SK-N-SH treated with all-trans-retinoic acid at 6 μM for 48 hours (cell line): Measurements from ENCODE around the gene TMEM203.

ENCODE experiments used
- ATAC-seq: fragments of 200-7000 bp; cut with Tn5 transposase; 3 replicates; pipeline ENCODE4 v1.9.1; 2020; ENCODE audit warnings: mild to moderate bottlenecking, moderate library complexity
- ARNTL ChIP-seq: fragments of 450-650 bp; formaldehyde crosslinking; IDR thresholded peaks from 2 replicates; pipeline ENCODE4 v1.5.0; 2020; ENCODE audit warnings: low read depth, mild to moderate bottlenecking, moderate library complexity, borderline replicate concordance
- BACH2 ChIP-seq: fragments of 250-450 bp; sonication (Bioruptor Pico); IDR thresholded peaks from 2 replicates; pipeline ENCODE4 v1.9.0; 2021; ENCODE audit warnings: mild to moderate bottlenecking, borderline replicate concordance
- CSDC2 ChIP-seq: fragments of 250-450 bp; sonication (Bioruptor Pico); IDR thresholded peaks from 2 replicates; pipeline ENCODE4 v1.5.0; 2020; ENCODE audit warnings: mild to moderate bottlenecking, moderate library complexity
- ESRRG ChIP-seq: fragments of 250-450 bp; sonication (Bioruptor Pico); IDR thresholded peaks from 2 replicates; pipeline ENCODE4 v1.6.1; 2021; ENCODE audit warnings: mild to moderate bottlenecking
- GLIS3 ChIP-seq: fragments of 250-450 bp; sonication (Bioruptor Pico); IDR thresholded peaks from 2 replicates; pipeline ENCODE4 v1.5.0; 2020; ENCODE audit warnings: mild to moderate bottlenecking, moderate library complexity
- ISL1 ChIP-seq: fragments of 250-450 bp; sonication (Bioruptor Pico); IDR thresholded peaks from 2 replicates; pipeline ENCODE4 v2.1.2; 2022; ENCODE audit warnings: mild to moderate bottlenecking, moderate library complexity
- OSR1 ChIP-seq: fragments of 250-450 bp; sonication (Bioruptor Pico); IDR thresholded peaks from 2 replicates; pipeline ENCODE4 v1.8.0; 2022; ENCODE audit warnings: moderate library complexity, mild to moderate bottlenecking, inconsistent platforms
- PATZ1 ChIP-seq: fragments of 250-450 bp; sonication (Bioruptor Pico); IDR thresholded peaks from 2 replicates; pipeline ENCODE4 v1.8.0; 2020; ENCODE audit warnings: mild to moderate bottlenecking, moderate library complexity, borderline replicate concordance
- PPARA ChIP-seq: fragments of 250-450 bp; sonication (Bioruptor Pico); IDR thresholded peaks from 2 replicates; pipeline ENCODE4 v1.5.0; 2020; ENCODE audit warnings: mild to moderate bottlenecking, borderline replicate concordance
- RARB ChIP-seq: fragments of 250-450 bp; sonication (Bioruptor Pico); IDR thresholded peaks from 2 replicates; pipeline ENCODE4 v1.8.0; 2021; ENCODE audit warnings: mild to moderate bottlenecking, moderate library complexity
- SNAI2 ChIP-seq: fragments of 250-450 bp; sonication (Bioruptor Pico); IDR thresholded peaks from 2 replicates; pipeline ENCODE4 v1.5.0; 2020; ENCODE audit warnings: mild to moderate bottlenecking, moderate library complexity
- TCF4 ChIP-seq: fragments of 250-450 bp; sonication (Bioruptor Pico); IDR thresholded peaks from 2 replicates; pipeline ENCODE4 v1.8.0; 2021; ENCODE audit warnings: mild to moderate bottlenecking, moderate library complexity, borderline replicate concordance
- ZC3H10 ChIP-seq: fragments of 250-450 bp; sonication (Bioruptor Pico); IDR thresholded peaks from 2 replicates; pipeline ENCODE4 v1.5.1; 2021; ENCODE audit warnings: mild to moderate bottlenecking, moderate library complexity
- ZFP3 ChIP-seq: fragments of 250-450 bp; sonication (Bioruptor Pico); IDR thresholded peaks from 2 replicates; pipeline ENCODE4 v1.5.0; 2020; ENCODE audit warnings: mild to moderate bottlenecking, moderate library complexity
- ZFP30 ChIP-seq: fragments of 450-650 bp; formaldehyde crosslinking; IDR thresholded peaks from 2 replicates; pipeline ENCODE4 v1.5.0; 2022; ENCODE audit warnings: mild to moderate bottlenecking, moderate library complexity
- ZNF70 ChIP-seq: fragments of 450-650 bp; formaldehyde crosslinking; IDR thresholded peaks from 2 replicates; pipeline ENCODE4 v1.5.0; 2020; ENCODE audit warnings: mild to moderate bottlenecking, moderate library complexity
- ZNF8 ChIP-seq: fragments of 450-650 bp; formaldehyde crosslinking; IDR thresholded peaks from 2 replicates; pipeline ENCODE4 v1.5.0; 2020; ENCODE audit warnings: mild to moderate bottlenecking, moderate library complexity
- TF ChIP-seq, protein P1 (sequence below): fragments of 250-450 bp; sonication (Bioruptor Pico); IDR thresholded peaks from 2 replicates; pipeline ENCODE4 v1.8.0; 2021; ENCODE audit warnings: low read depth, mild to moderate bottlenecking, moderate library complexity, borderline replicate concordance
- TF ChIP-seq, protein P2 (sequence below): fragments of 250-450 bp; sonication (Bioruptor Pico); IDR thresholded peaks from 2 replicates; pipeline ENCODE4 v1.5.0; 2020; ENCODE audit warnings: mild to moderate bottlenecking, moderate library complexity
- TF ChIP-seq, protein P3 (sequence below): fragments of 250-450 bp; sonication (Bioruptor Pico); IDR thresholded peaks from 2 replicates; pipeline ENCODE4 v1.5.1; 2020; ENCODE audit warnings: low read depth, mild to moderate bottlenecking, moderate library complexity

The TMEM203 gene

GRCh38 chr9:137167277-137167746, 38.1 kb downstream of the TMEM203 start:
- ATAC-seq, result no peak
- no peak for TF ChIP-seq GLIS3 (CRISPR knock-in tag)
- TF ChIP-seq, protein P1, sequence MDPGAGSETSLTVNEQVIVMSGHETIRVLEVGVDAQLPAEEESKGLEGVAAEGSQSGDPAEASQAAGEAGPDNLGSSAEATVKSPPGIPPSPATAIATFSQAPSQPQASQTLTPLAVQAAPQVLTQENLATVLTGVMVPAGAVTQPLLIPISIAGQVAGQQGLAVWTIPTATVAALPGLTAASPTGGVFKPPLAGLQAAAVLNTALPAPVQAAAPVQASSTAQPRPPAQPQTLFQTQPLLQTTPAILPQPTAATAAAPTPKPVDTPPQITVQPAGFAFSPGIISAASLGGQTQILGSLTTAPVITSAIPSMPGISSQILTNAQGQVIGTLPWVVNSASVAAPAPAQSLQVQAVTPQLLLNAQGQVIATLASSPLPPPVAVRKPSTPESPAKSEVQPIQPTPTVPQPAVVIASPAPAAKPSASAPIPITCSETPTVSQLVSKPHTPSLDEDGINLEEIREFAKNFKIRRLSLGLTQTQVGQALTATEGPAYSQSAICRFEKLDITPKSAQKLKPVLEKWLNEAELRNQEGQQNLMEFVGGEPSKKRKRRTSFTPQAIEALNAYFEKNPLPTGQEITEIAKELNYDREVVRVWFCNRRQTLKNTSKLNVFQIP (CRISPR knock-in tag), result no peak
- TF ChIP-seq PPARA (CRISPR knock-in tag), result no peak
- TF ChIP-seq ZNF8 (CRISPR knock-in tag), result no peak
- TF ChIP-seq ZFP3 (CRISPR knock-in tag), result no peak
- no peak for TF ChIP-seq ARNTL (CRISPR knock-in tag)
- TF ChIP-seq ZFP30, result no peak
- TF ChIP-seq RARB (CRISPR knock-in tag), result no peak
- no peak for TF ChIP-seq OSR1
- no peak for TF ChIP-seq SNAI2 (CRISPR knock-in tag)
- TF ChIP-seq CSDC2 (CRISPR knock-in tag), result no peak
- TF ChIP-seq BACH2 (CRISPR knock-in tag), result no peak
- no peak for TF ChIP-seq ZC3H10 (CRISPR knock-in tag)
- TF ChIP-seq, protein P2, sequence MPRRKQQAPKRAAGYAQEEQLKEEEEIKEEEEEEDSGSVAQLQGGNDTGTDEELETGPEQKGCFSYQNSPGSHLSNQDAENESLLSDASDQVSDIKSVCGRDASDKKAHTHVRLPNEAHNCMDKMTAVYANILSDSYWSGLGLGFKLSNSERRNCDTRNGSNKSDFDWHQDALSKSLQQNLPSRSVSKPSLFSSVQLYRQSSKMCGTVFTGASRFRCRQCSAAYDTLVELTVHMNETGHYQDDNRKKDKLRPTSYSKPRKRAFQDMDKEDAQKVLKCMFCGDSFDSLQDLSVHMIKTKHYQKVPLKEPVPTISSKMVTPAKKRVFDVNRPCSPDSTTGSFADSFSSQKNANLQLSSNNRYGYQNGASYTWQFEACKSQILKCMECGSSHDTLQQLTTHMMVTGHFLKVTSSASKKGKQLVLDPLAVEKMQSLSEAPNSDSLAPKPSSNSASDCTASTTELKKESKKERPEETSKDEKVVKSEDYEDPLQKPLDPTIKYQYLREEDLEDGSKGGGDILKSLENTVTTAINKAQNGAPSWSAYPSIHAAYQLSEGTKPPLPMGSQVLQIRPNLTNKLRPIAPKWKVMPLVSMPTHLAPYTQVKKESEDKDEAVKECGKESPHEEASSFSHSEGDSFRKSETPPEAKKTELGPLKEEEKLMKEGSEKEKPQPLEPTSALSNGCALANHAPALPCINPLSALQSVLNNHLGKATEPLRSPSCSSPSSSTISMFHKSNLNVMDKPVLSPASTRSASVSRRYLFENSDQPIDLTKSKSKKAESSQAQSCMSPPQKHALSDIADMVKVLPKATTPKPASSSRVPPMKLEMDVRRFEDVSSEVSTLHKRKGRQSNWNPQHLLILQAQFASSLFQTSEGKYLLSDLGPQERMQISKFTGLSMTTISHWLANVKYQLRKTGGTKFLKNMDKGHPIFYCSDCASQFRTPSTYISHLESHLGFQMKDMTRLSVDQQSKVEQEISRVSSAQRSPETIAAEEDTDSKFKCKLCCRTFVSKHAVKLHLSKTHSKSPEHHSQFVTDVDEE, result no peak
- TF ChIP-seq ZNF70 (CRISPR knock-in tag), result no peak
- no peak for TF ChIP-seq ESRRG
- no peak for TF ChIP-seq PATZ1

DNA sequence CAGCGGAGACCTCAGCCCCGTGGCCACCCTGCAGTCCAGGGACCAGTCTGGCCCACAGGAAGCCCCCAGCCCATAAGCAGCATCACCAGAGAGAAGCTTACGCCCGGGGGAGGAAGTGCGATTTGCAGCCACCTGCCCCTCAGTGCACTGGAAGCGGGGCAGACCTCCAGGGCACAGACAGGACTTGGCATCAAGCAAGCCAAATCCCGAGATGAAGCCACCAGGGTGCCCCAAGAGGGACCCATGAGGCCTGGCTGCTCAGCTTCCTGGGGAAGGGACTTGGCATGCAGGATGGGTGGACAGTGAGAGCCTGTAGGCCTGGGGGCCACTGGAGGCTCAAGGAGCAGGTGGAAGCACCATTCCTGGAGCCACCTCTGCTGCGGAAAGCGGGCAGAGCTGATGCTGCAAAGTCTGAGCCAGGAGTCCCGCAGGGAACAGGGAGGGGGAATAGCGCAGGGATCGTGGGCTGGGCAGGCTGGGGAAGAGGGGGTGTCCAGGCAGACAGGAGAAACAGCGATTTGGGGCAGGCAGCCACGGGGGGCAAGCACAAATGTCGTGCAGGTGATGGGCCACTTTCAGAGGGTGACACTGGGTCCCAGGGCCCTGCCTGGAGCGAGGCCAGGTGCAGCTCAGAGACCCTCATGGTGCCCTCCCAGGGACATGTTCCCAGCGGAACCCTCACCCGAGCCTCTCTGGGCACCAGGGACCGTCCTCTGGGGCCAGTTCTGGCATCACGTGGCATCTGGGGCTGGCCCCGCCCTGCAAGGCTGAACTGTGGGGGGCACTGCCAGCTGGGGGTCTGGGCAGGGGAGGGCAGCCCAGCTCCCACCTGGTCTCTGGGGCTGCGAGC, 38.8 kb downstream of the TMEM203 start:
- TF ChIP-seq TCF4 (CRISPR knock-in tag) (no peak), OSR1 (no peak), ZFP3 (CRISPR knock-in tag) (no peak), PATZ1 (no peak)
- ATAC-seq, result no peak

- ATAC-seq, result no peak
- TF ChIP-seq, protein P3, sequence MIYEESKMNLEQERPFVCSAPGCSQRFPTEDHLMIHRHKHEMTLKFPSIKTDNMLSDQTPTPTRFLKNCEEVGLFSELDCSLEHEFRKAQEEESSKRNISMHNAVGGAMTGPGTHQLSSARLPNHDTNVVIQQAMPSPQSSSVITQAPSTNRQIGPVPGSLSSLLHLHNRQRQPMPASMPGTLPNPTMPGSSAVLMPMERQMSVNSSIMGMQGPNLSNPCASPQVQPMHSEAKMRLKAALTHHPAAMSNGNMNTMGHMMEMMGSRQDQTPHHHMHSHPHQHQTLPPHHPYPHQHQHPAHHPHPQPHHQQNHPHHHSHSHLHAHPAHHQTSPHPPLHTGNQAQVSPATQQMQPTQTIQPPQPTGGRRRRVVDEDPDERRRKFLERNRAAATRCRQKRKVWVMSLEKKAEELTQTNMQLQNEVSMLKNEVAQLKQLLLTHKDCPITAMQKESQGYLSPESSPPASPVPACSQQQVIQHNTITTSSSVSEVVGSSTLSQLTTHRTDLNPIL (CRISPR knock-in tag), result no peak
- TF ChIP-seq OSR1, result no peak
- TF ChIP-seq PATZ1, result no peak
- no peak for TF ChIP-seq RARB (CRISPR knock-in tag)
- TF ChIP-seq ISL1, result no peak
- no peak for TF ChIP-seq ZNF8 (CRISPR knock-in tag)
- TF ChIP-seq, protein P2, result no peak
- TF ChIP-seq ZC3H10 (CRISPR knock-in tag), result no peak
- TF ChIP-seq, protein P1 (CRISPR knock-in tag), result no peak
These were observed 40.1 kb downstream of the TMEM203 start for GRCh38 chr9:137165250-137165836.
